ENCODE measurements around the gene CELF1. TPM values are rescaled to one million over a fixed set of nuclear protein-coding genes. Genes with fewer than 3 reads are reported as not detected.

The CELF1 gene
- total RNA-seq, 2 experiments from 2014 or later = 103 to 111 TPM

- Histone ChIP-seq H3K27ac (ENCODE audit: low read depth in 1 of 2, low read length in 2 of 2) (no peak overlapping the region), H3K4me3 (ENCODE audit: low read length) (no peak overlapping the region), H3K9me3 (ENCODE audit: control insufficient read depth in 1 of 2, insufficient read depth in 1 of 2, low read length in 2 of 2) (no peaks in the 10 kb centered on the region), H3K27me3 (ENCODE audit: control insufficient read depth in 1 of 2, insufficient read depth in 2 of 2, low read length in 2 of 2) (no peaks in the 10 kb centered on the region), H3K4me1 (ENCODE audit: insufficient read depth, low read length) (peaks cover 10% of the 10 kb centered on the region), H3K36me3 (ENCODE audit: insufficient read depth, low read length) (peaks cover 47% of the 10 kb centered on the region)
- H3K27me3 Mint-ChIP-seq = no peaks in the 10 kb centered on the region
- peaks cover 15% of the 10 kb centered on the region for H3K4me1 Mint-ChIP-seq (ENCODE audit: low read depth)
- intact Hi-C loops (cut with DNase I, micrococcal nuclease) = loop anchor here in 1 of 2 experiments (10.0 kb wide), 2 partner anchors 297 to 867 kb away; partner anchors contain the start of genes ARHGAP1, MADD and ZNF408
- no peak for ATAC-seq (ENCODE audit: poor library complexity)
- peak overlapping the region; percentile 20 for H3K4me3 Mint-ChIP-seq
- CTCF ChIA-PET = no interaction called here
- peak overlapping the region; percentile 53 for H3K27ac Mint-ChIP-seq
- POLR2A ChIA-PET = no interaction called here
- no peaks in the 10 kb centered on the region for H3K9me3 Mint-ChIP-seq
- no peak for DNase-seq
- TF ChIP-seq CTCF (IDR thresholded peaks at IDR 0.05) = no peak
- H3K36me3 Mint-ChIP-seq (ENCODE audit: low read depth) = peaks cover 72% of the 10 kb centered on the region
These were observed 18.4 kb upstream of the CELF1 start for GRCh38 chr11:47571357-47571729.

GRCh38 chr11:47570651-47571356 lies 17.9 kb upstream of the CELF1 start:
- no peak for TF ChIP-seq CTCF (IDR thresholded peaks at IDR 0.05)
- intact Hi-C loops (cut with DNase I, micrococcal nuclease) = loop anchor here in 1 of 2 experiments (10.0 kb wide), 2 partner anchors 296 to 866 kb away; partner anchors contain the start of genes ARHGAP1, MADD and ZNF408
- peaks cover 45% of the 10 kb centered on the region for H3K36me3 ChIP-seq (ENCODE audit: insufficient read depth, low read length)

GRCh38 chr11:47569646-47570045 lies 16.7 kb upstream of the CELF1 start:
- H3K27me3 Mint-ChIP-seq = no peaks in the 10 kb centered on the region
- no peaks in the 10 kb centered on the region for H3K9me3 Mint-ChIP-seq
- Histone ChIP-seq H3K27ac (ENCODE audit: low read depth in 1 of 2, low read length in 2 of 2) (no peak overlapping the region), H3K4me3 (ENCODE audit: low read length) (no peak overlapping the region), H3K27me3 (ENCODE audit: control insufficient read depth in 1 of 2, insufficient read depth in 2 of 2, low read length in 2 of 2) (no peaks in the 10 kb centered on the region), H3K4me1 (ENCODE audit: insufficient read depth, low read length) (peaks cover 20% of the 10 kb centered on the region), H3K36me3 (ENCODE audit: insufficient read depth, low read length) (peaks cover 40% of the 10 kb centered on the region), H3K9me3 (ENCODE audit: control insufficient read depth in 1 of 2, insufficient read depth in 1 of 2, low read length in 2 of 2) (no peaks in the 10 kb centered on the region)
- CTCF ChIA-PET = no interaction called here
- no peak overlapping the region for H3K27ac Mint-ChIP-seq
- no peak overlapping the region for H3K4me3 Mint-ChIP-seq
- DNase-seq (no peak), ATAC-seq (ENCODE audit: poor library complexity) (no peak)
- peaks cover 27% of the 10 kb centered on the region for H3K4me1 Mint-ChIP-seq (ENCODE audit: low read depth)
- H3K36me3 Mint-ChIP-seq (ENCODE audit: low read depth) = peaks cover 61% of the 10 kb centered on the region
- no peak for TF ChIP-seq CTCF (IDR thresholded peaks at IDR 0.05)
- POLR2A ChIA-PET = interaction anchor here (1.2 kb wide), 1 partner anchor 9 kb away, joined by 4 read pairs; the partner anchor contains the start of gene KBTBD4
- intact Hi-C loops (cut with DNase I, micrococcal nuclease) = loop anchor here in 1 of 2 experiments (10.0 kb wide), 2 partner anchors 295 to 865 kb away; partner anchors contain the start of genes ARHGAP1, MADD and ZNF408

More at GRCh38 chr11:47570651-47571356, 17.9 kb upstream of the CELF1 start:
- Mint-ChIP-seq H3K36me3 (ENCODE audit: low read depth) (peaks cover 69% of the 10 kb centered on the region), H3K4me3 (peak overlapping the region; percentile 20), H3K27ac (peak overlapping the region; percentile 53), H3K9me3 (no peaks in the 10 kb centered on the region), H3K4me1 (ENCODE audit: low read depth) (peaks cover 21% of the 10 kb centered on the region), H3K27me3 (no peaks in the 10 kb centered on the region)
- POLR2A ChIA-PET = no interaction called here
- ATAC-seq (ENCODE audit: poor library complexity) (no peak), DNase-seq (no peak)
- CTCF ChIA-PET = no interaction called here
- H3K27ac ChIP-seq (ENCODE audit: low read depth in 1 of 2, low read length in 2 of 2) = no peak overlapping the region
- no peaks in the 10 kb centered on the region for H3K9me3 ChIP-seq (ENCODE audit: control insufficient read depth in 1 of 2, insufficient read depth in 1 of 2, low read length in 2 of 2)
- H3K27me3 ChIP-seq (ENCODE audit: control insufficient read depth in 1 of 2, insufficient read depth in 2 of 2, low read length in 2 of 2) = no peaks in the 10 kb centered on the region
- peaks cover 15% of the 10 kb centered on the region for H3K4me1 ChIP-seq (ENCODE audit: insufficient read depth, low read length)
- H3K4me3 ChIP-seq (ENCODE audit: low read length) = no peak overlapping the region
